ENCODE results near the gene PRKCE.

PRKCE gene

DNA sequence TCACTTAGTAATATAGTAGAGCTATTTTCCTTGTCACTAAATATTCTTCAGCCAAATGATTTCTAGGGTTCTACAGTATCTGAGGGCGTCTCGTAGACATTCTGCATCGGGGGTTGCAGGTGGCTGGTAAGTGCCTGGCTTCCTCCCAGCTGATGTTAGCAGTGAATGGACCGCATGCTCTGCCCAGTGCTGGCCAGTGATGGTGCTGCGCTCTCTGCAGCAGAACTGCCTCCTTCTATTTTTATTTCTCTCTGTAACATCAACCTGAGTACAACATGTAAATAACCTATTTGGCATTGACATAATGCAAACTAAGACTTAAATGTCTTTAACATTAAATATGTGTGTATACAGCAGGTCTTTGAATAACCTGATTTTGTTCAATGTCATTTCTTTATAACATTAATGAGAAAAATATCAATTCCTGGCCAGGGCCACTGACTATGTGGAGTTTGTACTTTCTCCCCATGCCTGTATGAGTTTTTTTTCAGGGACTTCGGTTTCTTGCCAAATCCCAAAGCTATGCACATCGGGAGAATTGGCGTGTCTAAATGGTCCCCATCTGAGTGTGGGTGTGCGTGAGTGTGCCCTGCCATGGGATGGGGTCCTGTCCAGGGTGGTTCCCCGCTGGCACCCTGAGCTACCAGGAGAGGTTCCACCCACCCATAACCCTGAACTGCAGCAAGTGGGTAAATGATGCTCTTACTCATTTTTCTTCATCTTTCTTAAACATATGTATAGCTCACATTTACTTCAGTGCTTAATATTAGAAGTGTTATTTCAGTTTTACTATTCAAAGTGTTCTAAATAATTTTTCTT is 367.5 kb downstream of the PRKCE start:
- no peak for DNase-seq (ENCODE audit: low read depth)

DNA sequence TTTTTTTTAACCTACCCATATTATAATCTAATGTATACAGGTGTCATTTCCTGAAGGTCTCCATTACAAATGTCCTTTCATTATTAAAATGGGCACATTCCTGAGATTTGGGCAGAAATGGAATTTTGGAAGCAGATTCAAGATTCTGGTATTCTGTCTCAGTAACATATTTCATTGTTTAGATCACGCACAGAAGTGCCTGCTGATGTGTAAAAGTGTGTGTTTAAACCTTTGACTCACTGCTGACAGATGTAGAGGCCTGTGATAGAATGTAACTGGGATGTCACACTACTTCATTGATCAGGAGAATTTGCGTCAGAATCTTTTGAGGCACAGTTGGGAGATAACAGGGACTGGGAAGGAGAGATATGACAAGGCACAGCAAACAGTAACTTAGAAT is 368.9 kb downstream of the PRKCE start:
- no peak for DNase-seq (ENCODE audit: low read depth)

- DNase-seq (ENCODE audit: low read depth), result no peak
These were observed 371.8 kb downstream of the PRKCE start for GRCh38 chr2:46023165-46023854.

- no peak for DNase-seq (ENCODE audit: low read depth)
These were observed 372.8 kb downstream of the PRKCE start for GRCh38 chr2:46024146-46024779.

- DNase-seq (ENCODE audit: low read depth), result no peak
These were observed 373.6 kb downstream of the PRKCE start for GRCh38 chr2:46025081-46025480.

DNA sequence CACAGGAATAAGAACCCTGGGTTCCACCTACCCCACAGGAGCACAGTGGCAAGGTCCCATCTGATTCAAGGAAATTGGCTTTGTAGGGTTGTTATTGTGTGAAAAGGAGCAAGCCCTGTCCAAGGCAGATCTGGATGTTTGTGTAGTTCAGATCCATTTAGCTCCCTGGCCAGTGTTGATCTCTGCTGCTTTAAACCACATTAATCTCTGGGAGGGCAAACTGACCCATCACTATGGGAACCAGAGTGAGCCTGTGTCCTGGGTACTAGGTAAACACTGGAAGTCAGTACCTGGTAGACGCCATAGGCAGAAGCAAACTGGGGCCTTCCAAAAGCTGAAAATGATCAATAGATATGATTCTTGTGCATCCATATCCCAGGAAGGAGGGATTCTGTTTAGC is 374.2 kb downstream of the PRKCE start:
- no peak for DNase-seq (ENCODE audit: low read depth)

GRCh38 chr2:46026431-46026830 is 375.0 kb downstream of the PRKCE start:
- DNase-seq (ENCODE audit: low read depth), result no peak

DNA sequence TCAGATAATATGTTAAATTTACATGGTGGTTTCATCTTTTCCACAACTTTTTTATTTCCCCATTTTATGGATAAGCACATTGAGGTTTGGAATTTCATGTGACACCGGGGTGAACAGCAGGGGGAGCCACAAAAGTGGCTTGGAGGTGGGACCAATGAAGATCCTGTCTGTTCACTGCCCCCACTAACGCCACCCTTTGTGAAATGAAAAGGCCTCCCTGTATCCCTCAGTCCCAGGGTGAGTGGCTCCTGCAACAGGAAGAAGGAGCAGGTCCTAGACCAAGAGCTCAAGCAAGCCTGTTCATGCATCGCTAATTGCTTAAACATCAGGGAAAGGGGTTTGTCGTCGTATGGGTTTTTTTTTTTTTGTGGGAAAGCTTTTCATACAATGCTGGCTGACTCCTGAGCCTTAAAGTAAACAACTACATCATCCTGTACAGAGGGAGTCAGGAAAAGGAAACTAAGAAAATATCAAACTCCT is 377.9 kb downstream of the PRKCE start:
- no peak for DNase-seq (ENCODE audit: low read depth)

DNA sequence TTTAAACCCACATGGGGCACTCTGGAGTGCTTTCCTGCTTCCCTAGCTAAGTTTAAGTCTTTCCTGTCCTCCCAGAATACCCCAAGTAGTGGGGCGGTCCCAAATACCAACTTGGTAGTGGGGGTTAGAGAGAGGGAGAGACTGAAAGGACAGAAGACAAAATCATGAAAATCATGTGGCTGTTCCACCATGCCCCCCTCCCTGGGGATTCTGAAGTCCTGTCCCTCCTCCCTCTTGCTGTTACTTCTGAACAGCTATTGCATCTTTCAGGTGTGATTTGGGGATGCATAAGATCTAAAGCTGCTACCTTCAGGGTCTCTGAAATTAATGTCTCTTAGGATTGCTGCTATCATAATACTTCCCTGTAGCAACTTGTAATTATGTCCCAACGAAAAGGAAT is 378.9 kb downstream of the PRKCE start:
- DNase-seq (ENCODE audit: low read depth), result no peak

- DNase-seq (ENCODE audit: low read depth), result no peak
These were observed 380.8 kb downstream of the PRKCE start for GRCh38 chr2:46032161-46032813.

DNA sequence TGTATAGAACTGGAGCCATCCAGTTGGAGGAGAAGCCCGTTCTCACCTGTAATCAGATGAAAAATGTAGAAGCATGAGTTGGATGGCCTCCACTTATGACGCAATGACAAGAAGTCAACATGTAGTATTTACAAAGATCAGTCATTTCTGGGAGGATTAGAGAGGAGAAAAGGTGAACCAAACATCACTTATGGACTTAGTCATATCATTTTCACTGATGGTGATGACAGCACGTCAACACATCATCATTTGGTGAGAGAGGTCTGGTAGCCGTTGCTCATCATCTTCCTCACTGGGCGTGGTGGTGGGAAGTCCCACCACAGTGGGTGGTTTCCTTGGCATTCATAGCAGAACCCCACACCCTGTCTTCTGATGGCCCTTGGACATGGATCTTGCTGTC is 381.5 kb downstream of the PRKCE start:
- DNase-seq (ENCODE audit: low read depth), result no peak

DNA sequence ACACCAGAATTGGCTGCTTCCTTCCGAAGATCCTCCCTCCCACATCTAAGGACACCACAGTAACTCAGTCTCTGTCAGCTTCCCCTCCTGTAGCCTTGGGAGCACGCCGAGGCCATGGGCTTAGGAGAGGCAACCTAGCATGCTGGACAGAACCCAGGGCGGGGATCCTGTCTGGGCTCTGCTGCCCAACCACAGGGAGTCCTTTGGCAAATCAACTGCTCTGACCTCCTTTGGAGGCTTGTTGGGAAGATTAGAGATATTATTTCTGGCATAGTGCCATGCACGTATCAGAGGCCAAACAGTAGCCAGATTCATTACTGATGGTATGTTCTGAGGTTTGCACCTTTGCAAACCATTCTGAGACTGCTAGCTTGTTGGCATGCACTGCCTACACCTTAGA is 383.1 kb downstream of the PRKCE start:
- DNase-seq (ENCODE audit: low read depth), result no peak

GRCh38 chr2:46036929-46037328 is 385.5 kb downstream of the PRKCE start:
- no peak for DNase-seq (ENCODE audit: low read depth)

GRCh38 chr2:46039543-46040303 is 388.2 kb downstream of the PRKCE start:
- DNase-seq (ENCODE audit: low read depth), result no peak

GRCh38 chr2:46040563-46041155 is 389.2 kb downstream of the PRKCE start:
- no peak for DNase-seq (ENCODE audit: low read depth)

- no peak for DNase-seq (ENCODE audit: low read depth)
These were observed 390.0 kb downstream of the PRKCE start for GRCh38 chr2:46041434-46041833.

GRCh38 chr2:46042207-46042637 is 390.7 kb downstream of the PRKCE start:
- DNase-seq (ENCODE audit: low read depth), result no peak

DNA sequence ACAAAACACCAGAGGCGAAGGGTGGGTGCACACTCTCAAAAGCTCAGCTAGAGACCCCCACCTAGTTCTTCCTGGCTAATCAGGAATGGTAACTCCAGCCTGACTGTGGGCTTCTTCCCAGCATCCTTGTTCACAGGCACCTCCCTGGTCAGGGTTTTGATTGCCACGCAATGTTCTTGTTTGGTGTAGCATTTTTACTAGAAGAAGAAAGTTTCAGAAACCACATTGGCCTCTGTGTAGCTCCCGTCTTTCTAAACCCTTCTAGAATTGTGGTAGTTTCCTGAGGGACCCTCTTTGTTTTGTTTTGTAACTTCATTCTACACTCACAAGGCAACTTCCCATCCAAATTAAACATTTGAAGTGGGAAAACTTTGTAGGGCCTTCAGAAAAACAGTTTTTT is 391.2 kb downstream of the PRKCE start:
- DNase-seq (ENCODE audit: low read depth), result no peak

GRCh38 chr2:46045888-46046287 is 394.4 kb downstream of the PRKCE start:
- DNase-seq (ENCODE audit: low read depth), result no peak

- DNase-seq (ENCODE audit: low read depth), result no peak
These were observed 395.8 kb downstream of the PRKCE start for GRCh38 chr2:46047290-46047689.

GRCh38 chr2:46048693-46049092 is 397.2 kb downstream of the PRKCE start:
- DNase-seq (ENCODE audit: low read depth), result no peak
